Measurements from ENCODE around the gene ERN1.

Gene ERN1

GRCh38 chr17:64006361-64007088 lies 123.4 kb downstream of the ERN1 start:
- no peak overlapping the region for H3K4me3 ChIP-seq (ENCODE audit: low read depth, low read length)
- DNase-seq (ENCODE audit: low read depth): no peak
- TF ChIP-seq MAX (IDR thresholded peaks at IDR 0.05; ENCODE audit: low read depth, low read length) (no peak), CTCF (IDR thresholded peaks at IDR 0.05; ENCODE audit: low read depth, low read length) (no peak), MYC (IDR thresholded peaks at IDR 0.05; ENCODE audit: low read depth, low read length) (no peak), POLR2A (IDR thresholded peaks at IDR 0.05; ENCODE audit: extremely low read depth, insufficient read length) (no peak)

- DNase-seq (ENCODE audit: low read depth): no peak
- TF ChIP-seq POLR2A (IDR thresholded peaks at IDR 0.05; ENCODE audit: extremely low read depth, insufficient read length) (no peak), CTCF (IDR thresholded peaks at IDR 0.05; ENCODE audit: low read depth, low read length) (no peak), MAX (IDR thresholded peaks at IDR 0.05; ENCODE audit: low read depth, low read length) (no peak), MYC (IDR thresholded peaks at IDR 0.05; ENCODE audit: low read depth, low read length) (no peak)
- no peak overlapping the region for H3K4me3 ChIP-seq (ENCODE audit: low read depth, low read length)
These were observed 124.2 kb downstream of the ERN1 start for GRCh38 chr17:64005734-64006167.

GRCh38 chr17:64004903-64005733 lies 124.8 kb downstream of the ERN1 start:
- no peak for DNase-seq (ENCODE audit: low read depth)
- TF ChIP-seq MAX (IDR thresholded peaks at IDR 0.05; ENCODE audit: low read depth, low read length) (no peak), MYC (IDR thresholded peaks at IDR 0.05; ENCODE audit: low read depth, low read length) (no peak), POLR2A (IDR thresholded peaks at IDR 0.05; ENCODE audit: extremely low read depth, insufficient read length) (no peak), CTCF (IDR thresholded peaks at IDR 0.05; ENCODE audit: low read depth, low read length) (no peak)
- no peak overlapping the region for H3K4me3 ChIP-seq (ENCODE audit: low read depth, low read length)

GRCh38 chr17:64004218-64004770 lies 125.7 kb downstream of the ERN1 start:
- no peak overlapping the region for H3K4me3 ChIP-seq (ENCODE audit: low read depth, low read length)
- no peak for DNase-seq (ENCODE audit: low read depth)
- TF ChIP-seq CTCF (IDR thresholded peaks at IDR 0.05; ENCODE audit: low read depth, low read length): no peak
- no peak for TF ChIP-seq MAX (IDR thresholded peaks at IDR 0.05; ENCODE audit: low read depth, low read length)
- TF ChIP-seq POLR2A (IDR thresholded peaks at IDR 0.05; ENCODE audit: extremely low read depth, insufficient read length): no peak
- TF ChIP-seq MYC (IDR thresholded peaks at IDR 0.05; ENCODE audit: low read depth, low read length): no peak

GRCh38 chr17:64003526-64004121 lies 126.3 kb downstream of the ERN1 start:
- DNase-seq (ENCODE audit: low read depth): no peak
- no peak overlapping the region for H3K4me3 ChIP-seq (ENCODE audit: low read depth, low read length)
- no peak for TF ChIP-seq POLR2A (IDR thresholded peaks at IDR 0.05; ENCODE audit: extremely low read depth, insufficient read length)
- TF ChIP-seq MAX (IDR thresholded peaks at IDR 0.05; ENCODE audit: low read depth, low read length): no peak
- no peak for TF ChIP-seq CTCF (IDR thresholded peaks at IDR 0.05; ENCODE audit: low read depth, low read length)
- no peak for TF ChIP-seq MYC (IDR thresholded peaks at IDR 0.05; ENCODE audit: low read depth, low read length)

Data from NB4 (cell line).